Uterus (tissue), 2 donors: ENCODE measurements around the gene ADAMTSL5.

Experiments used
- CTCF ChIP-seq, 4 experiments: fragments of 200-600 bp in 2 of 4; fragments of 450-650 bp in 2 of 4; sonication (generic) in 2 of 4; IDR thresholded peaks; one replicate each; pipeline ENCODE4 v1.5.1; 2016 to 2019; ENCODE audit warnings: antibody characterized with exemption in 4 of 4, mild to moderate bottlenecking in 2 of 4, moderate library complexity in 1 of 4
- POLR2A ChIP-seq, 2 donors: fragments of 450-650 bp; IDR thresholded peaks; one replicate each; pipeline ENCODE4 v1.6.1; 2016; ENCODE audit warnings: antibody characterized with exemption in 2 of 2, mild to moderate bottlenecking in 1 of 2, moderate library complexity in 1 of 2

GRCh38 chr19:1497578-1498235 is 15.1 kb downstream of the ADAMTSL5 start:
- TF ChIP-seq CTCF (IDR thresholded peaks at IDR 0.05) (no peak), POLR2A (IDR thresholded peaks at IDR 0.05) (no peak)
